ENCODE results near the gene BTLA.
"Not testable (repeated sequence)": the region's sequence is repeated elsewhere in the genome, so short reads cannot be mapped to it uniquely, and the experiment has no call there.

GRCh38 chr3:112422921-112423320 lies 76.4 kb downstream of the BTLA start:
- not testable (repeated sequence) for TF ChIP-seq CTCF (IDR thresholded peaks at IDR 0.05; ENCODE audit: insufficient read depth, low read length, poor library complexity, severe bottlenecking); EZH2phosphoT487 (conservative IDR thresholded peaks at IDR 0.05; ENCODE audit: low read length)
